ENCODE measurements around the gene VGF. TPM values are rescaled to one million over a fixed set of nuclear protein-coding genes. Genes with fewer than 3 reads are reported as not detected.
A peak's percentile ranks its signal among the peaks of the same experiment; 100 is the strongest.
"Not testable (repeated sequence)": the region's sequence is repeated elsewhere in the genome, so short reads cannot be mapped to it uniquely, and the experiment has no call there.

Gene VGF
- polyA plus RNA-seq, 1 donor (not counting 4 experiments of a cell fraction or from before 2014, with no cell fraction given) = 0.04 TPM

DNA sequence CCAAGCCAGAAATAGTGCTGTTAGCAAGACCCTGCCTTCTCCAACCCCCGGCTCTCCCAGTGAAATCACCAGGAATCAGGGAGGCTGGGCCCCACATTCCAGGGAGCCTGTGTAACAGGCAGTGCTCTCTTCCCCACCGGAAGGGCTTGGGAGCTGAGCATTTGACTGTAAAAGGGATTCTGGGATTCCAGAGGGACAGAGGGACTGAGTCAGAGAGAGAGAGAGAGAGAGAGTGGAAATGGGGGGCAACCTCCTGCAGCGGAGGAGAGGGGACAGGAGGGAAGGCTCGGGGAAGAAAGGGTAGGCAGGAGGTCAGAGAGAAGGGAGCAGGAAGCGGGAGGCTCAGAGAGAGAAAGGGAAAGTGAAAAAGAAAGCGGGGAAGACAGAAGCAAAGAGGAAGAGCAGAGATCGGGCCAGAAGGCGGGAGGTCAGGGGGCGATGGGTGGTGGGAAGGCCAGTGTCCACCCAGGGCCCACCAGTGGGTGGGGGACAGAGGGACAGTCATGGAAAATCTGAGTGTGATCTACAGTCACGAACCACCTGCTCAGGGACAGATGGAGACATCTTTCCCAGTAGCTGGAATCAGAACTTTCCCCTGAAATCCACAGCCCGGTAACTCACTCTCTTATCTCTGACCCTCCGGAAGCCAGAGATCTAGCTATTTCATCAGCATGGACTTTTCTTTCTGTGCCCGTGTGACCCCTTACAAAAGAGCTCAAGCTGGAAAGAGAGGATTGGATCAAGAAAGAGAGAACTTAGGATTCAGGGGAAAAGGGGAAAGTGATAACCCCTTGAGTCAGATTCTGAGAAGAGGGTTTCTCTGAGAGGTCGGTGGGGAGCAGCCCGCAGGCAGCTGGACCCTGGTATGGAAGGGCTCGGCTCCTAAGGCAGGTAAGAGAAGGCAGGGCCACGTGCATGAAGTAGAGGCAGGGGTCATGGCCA is 43.1 kb downstream of the VGF start:
- peak overlapping the region; percentile 65 for H3K4me2 ChIP-seq (ENCODE audit: control insufficient read depth, extremely low read depth, insufficient read depth, low read depth, low read length)
- H2AFZ ChIP-seq (ENCODE audit: control insufficient read depth, low read length) = peak overlapping the region; percentile 61
- DNase-seq (ENCODE audit: low read depth, low spot score) = no peak
- H3K36me3 ChIP-seq (ENCODE audit: control insufficient read depth in 2 of 2, extremely low read depth in 1 of 2, insufficient read depth in 2 of 2, low read length in 2 of 2) = no peaks in the 10 kb centered on the region
- H3K4me1 ChIP-seq (ENCODE audit: control insufficient read depth, extremely low read depth, insufficient read depth, low read length) = peaks cover 42% of the 10 kb centered on the region
- H3K9me1 ChIP-seq (ENCODE audit: control insufficient read depth, extremely low read depth, insufficient read depth, low read length) = peaks cover 2% of the 10 kb centered on the region
- peaks cover 3% of the 10 kb centered on the region for H3K79me2 ChIP-seq (ENCODE audit: control insufficient read depth, insufficient read depth, low read length)
- no peaks in the 10 kb centered on the region for H3K9me3 ChIP-seq (ENCODE audit: control insufficient read depth, low read depth, low read length)
- H3K9ac ChIP-seq (ENCODE audit: control insufficient read depth, extremely low read depth, insufficient read depth, low read length) = peak overlapping the region; percentile 71
- no peaks in the 10 kb centered on the region for H4K20me1 ChIP-seq (ENCODE audit: control insufficient read depth, extremely low read depth, insufficient read depth, low read length)
- no peaks in the 10 kb centered on the region for H3K27me3 ChIP-seq (ENCODE audit: control insufficient read depth, extremely low read depth, insufficient read depth, low read length)
- H3K4me3 ChIP-seq (ENCODE audit: control insufficient read depth in 2 of 3, extremely low read depth in 1 of 3, insufficient read depth in 2 of 3, low read depth in 1 of 3, low read length in 3 of 3) = peak overlapping the region in 1 of 3 experiments; percentile 44
- dilution Hi-C loops (cut with MboI; ENCODE audit: extremely low pct_ligation_motif_present, low sequenced_read_pairs) = no loop called here
- peak overlapping the region; percentile 67 for H3K27ac ChIP-seq (ENCODE audit: control insufficient read depth, insufficient read depth, low read length)
- FAIRE-seq = no peak
- TF ChIP-seq, protein P1, sequence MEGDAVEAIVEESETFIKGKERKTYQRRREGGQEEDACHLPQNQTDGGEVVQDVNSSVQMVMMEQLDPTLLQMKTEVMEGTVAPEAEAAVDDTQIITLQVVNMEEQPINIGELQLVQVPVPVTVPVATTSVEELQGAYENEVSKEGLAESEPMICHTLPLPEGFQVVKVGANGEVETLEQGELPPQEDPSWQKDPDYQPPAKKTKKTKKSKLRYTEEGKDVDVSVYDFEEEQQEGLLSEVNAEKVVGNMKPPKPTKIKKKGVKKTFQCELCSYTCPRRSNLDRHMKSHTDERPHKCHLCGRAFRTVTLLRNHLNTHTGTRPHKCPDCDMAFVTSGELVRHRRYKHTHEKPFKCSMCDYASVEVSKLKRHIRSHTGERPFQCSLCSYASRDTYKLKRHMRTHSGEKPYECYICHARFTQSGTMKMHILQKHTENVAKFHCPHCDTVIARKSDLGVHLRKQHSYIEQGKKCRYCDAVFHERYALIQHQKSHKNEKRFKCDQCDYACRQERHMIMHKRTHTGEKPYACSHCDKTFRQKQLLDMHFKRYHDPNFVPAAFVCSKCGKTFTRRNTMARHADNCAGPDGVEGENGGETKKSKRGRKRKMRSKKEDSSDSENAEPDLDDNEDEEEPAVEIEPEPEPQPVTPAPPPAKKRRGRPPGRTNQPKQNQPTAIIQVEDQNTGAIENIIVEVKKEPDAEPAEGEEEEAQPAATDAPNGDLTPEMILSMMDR (optimal IDR thresholded peaks at IDR 0.05 in 1 of 3, IDR thresholded peaks at IDR 0.05 in 1 of 3, conservative IDR thresholded peaks at IDR 0.05 in 1 of 3; ENCODE audit: extremely low read depth in 1 of 3, insufficient read depth in 2 of 3, low read length in 3 of 3) = no peak
- no peak for TF ChIP-seq EZH2 (IDR thresholded peaks at IDR 0.05; ENCODE audit: low read length)

DNA sequence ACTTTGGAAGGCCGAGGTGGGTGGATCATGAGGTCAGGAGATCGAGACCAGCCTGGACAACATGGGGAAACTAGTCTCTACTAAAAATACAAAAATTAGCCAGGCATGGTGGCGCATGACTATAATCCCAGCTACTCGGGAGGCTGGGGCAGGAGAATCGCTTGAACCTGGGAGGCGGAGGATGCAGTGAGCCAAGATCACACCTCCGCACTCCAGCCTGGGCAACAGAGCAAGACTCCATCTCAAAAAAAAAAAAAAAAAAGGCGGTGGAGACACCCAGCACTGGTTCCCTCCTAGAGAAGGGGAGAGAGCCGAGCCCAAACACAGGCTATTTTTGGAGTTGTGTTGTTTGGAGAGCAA is 43.8 kb downstream of the VGF start:
- H4K20me1 ChIP-seq (ENCODE audit: control insufficient read depth, extremely low read depth, insufficient read depth, low read length); H3K9me3 ChIP-seq (ENCODE audit: control insufficient read depth, low read depth, low read length); DNase-seq (ENCODE audit: low read depth, low spot score); H3K79me2 ChIP-seq (ENCODE audit: control insufficient read depth, insufficient read depth, low read length); H3K4me3 ChIP-seq (ENCODE audit: control insufficient read depth in 2 of 3, extremely low read depth in 1 of 3, insufficient read depth in 2 of 3, low read depth in 1 of 3, low read length in 3 of 3); FAIRE-seq; H3K27me3 ChIP-seq (ENCODE audit: control insufficient read depth, extremely low read depth, insufficient read depth, low read length); H3K36me3 ChIP-seq (ENCODE audit: control insufficient read depth in 2 of 2, extremely low read depth in 1 of 2, insufficient read depth in 2 of 2, low read length in 2 of 2); dilution Hi-C loops (cut with MboI; ENCODE audit: extremely low pct_ligation_motif_present, low sequenced_read_pairs); H3K9me1 ChIP-seq (ENCODE audit: control insufficient read depth, extremely low read depth, insufficient read depth, low read length): not testable (repeated sequence)
- H3K9ac ChIP-seq (ENCODE audit: control insufficient read depth, extremely low read depth, insufficient read depth, low read length) = peak overlapping the region; percentile 71
- H3K4me2 ChIP-seq (ENCODE audit: control insufficient read depth, extremely low read depth, insufficient read depth, low read depth, low read length) = peak overlapping the region; percentile 65
- H2AFZ ChIP-seq (ENCODE audit: control insufficient read depth, low read length) = peak overlapping the region; percentile 17
- peaks cover 42% of the 10 kb centered on the region for H3K4me1 ChIP-seq (ENCODE audit: control insufficient read depth, extremely low read depth, insufficient read depth, low read length)
- peak overlapping the region; percentile 67 for H3K27ac ChIP-seq (ENCODE audit: control insufficient read depth, insufficient read depth, low read length)
